Naive thymus-derived CD4-positive, alpha-beta T cell (primary cell): ENCODE data around the gene THAP7. TPM values are rescaled to one million over a fixed set of nuclear protein-coding genes. Genes with fewer than 3 reads are reported as not detected.

Experiments used
- ATAC-seq: fragments of 150-1000 bp; cut with Tn5 transposase; 2 replicates; pipeline ENCODE4 v1.10.0; 2021; ENCODE audit warnings: mild to moderate bottlenecking, moderate library complexity
- CTCF ChIA-PET: fragments of 350-600 bp; sonication (Branson Sonifier 250); formaldehyde crosslinking; loops from one replicate; lab custom pipeline; 2021; ENCODE audit warnings: antibody characterized with exemption; lab: Charles Lee
- POLR2A ChIA-PET: fragments of 350-600 bp; sonication (Branson Sonifier 250); formaldehyde crosslinking; loops from one replicate; lab custom pipeline; 2021; ENCODE audit warnings: antibody characterized with exemption, inconsistent platforms; lab: Charles Lee
- DNase-seq, 9 donors: peaks; one replicate each; pipeline versions ENCODE4 v3.0.0 to v3.0.0-alpha.2; 2020 to 2022; ENCODE audit warnings: mixed read lengths in 1 of 9
- H3K27ac ChIP-seq: one replicate; pipeline ENCODE4 v1.7.0; 2013; ENCODE audit warnings: mild to moderate bottlenecking, low read depth, low read length, moderate library complexity
- H3K27me3 ChIP-seq, 2 donors: one replicate each; pipeline ENCODE4 v1.7.0; 2013; ENCODE audit warnings: low read length in 2 of 2, mild to moderate bottlenecking in 2 of 2, moderate library complexity in 2 of 2; ENCODE audit not compliant: control insufficient read depth in 2 of 2, insufficient read depth in 2 of 2
- H3K36me3 ChIP-seq, 3 experiments: 1 replicate in 2 of 3; 2 replicates in 1 of 3; pipeline ENCODE4 v1.7.0; 2013; ENCODE audit warnings: low read length in 3 of 3, mild to moderate bottlenecking in 3 of 3, moderate library complexity in 1 of 3; ENCODE audit not compliant: insufficient read depth in 3 of 3, control insufficient read depth in 2 of 3
- H3K4me1 ChIP-seq, 2 donors: one replicate each; pipeline ENCODE4 v1.7.0; 2013; ENCODE audit warnings: low read length in 2 of 2, mild to moderate bottlenecking in 2 of 2, moderate library complexity in 1 of 2; ENCODE audit not compliant: control insufficient read depth in 2 of 2, insufficient read depth in 2 of 2
- H3K4me3 ChIP-seq: 2 replicates; pipeline ENCODE4 v1.7.0; 2013; ENCODE audit warnings: mild to moderate bottlenecking, low read length
- H3K9me3 ChIP-seq, 3 experiments: 1 replicate in 2 of 3; 2 replicates in 1 of 3; pipeline ENCODE4 v1.7.0; 2013; ENCODE audit warnings: low read length in 3 of 3; ENCODE audit not compliant: control insufficient read depth in 2 of 3
- H3K27ac Mint-ChIP-seq, 9 donors: one replicate each; pipeline ENCODE4 v1.8.0; 2020 to 2022; ENCODE audit warnings: mixed read lengths in 9 of 9, mild to moderate bottlenecking in 8 of 9, moderate library complexity in 5 of 9, inconsistent platforms in 2 of 9
- H3K27me3 Mint-ChIP-seq, 5 donors: one replicate each; pipeline ENCODE4 v1.8.0; 2021 to 2022; ENCODE audit warnings: mixed read lengths in 5 of 5, mild to moderate bottlenecking in 1 of 5
- H3K36me3 Mint-ChIP-seq, 5 donors: one replicate each; pipeline ENCODE4 v1.8.0; 2020 to 2022; ENCODE audit warnings: mixed read lengths in 5 of 5, mild to moderate bottlenecking in 3 of 5, inconsistent platforms in 1 of 5
- H3K4me1 Mint-ChIP-seq, 7 donors: one replicate each; pipeline ENCODE4 v1.8.0; 2020 to 2022; ENCODE audit warnings: mixed read lengths in 7 of 7, mild to moderate bottlenecking in 3 of 7, inconsistent platforms in 1 of 7
- H3K4me3 Mint-ChIP-seq, 10 donors: one replicate each; pipeline ENCODE4 v1.8.0; 2020 to 2022; ENCODE audit warnings: mild to moderate bottlenecking in 10 of 10, mixed read lengths in 10 of 10, moderate library complexity in 6 of 10, inconsistent platforms in 2 of 10
- H3K9me3 Mint-ChIP-seq, 11 donors: one replicate each; pipeline ENCODE4 v1.8.0; 2020 to 2022; ENCODE audit warnings: mixed read lengths in 11 of 11, mild to moderate bottlenecking in 4 of 11, inconsistent platforms in 1 of 11, moderate library complexity in 1 of 11
- intact Hi-C, 2 donors: fragments of 100-400 bp; cut with micrococcal nuclease; formaldehyde crosslinking; loops; one replicate each; pipeline ENCODE4 v1.15.1; 2023
- polyA plus RNA-seq, 2 donors: library from polyadenylated mRNA; unstranded; fragments of 300-500 nt; fragmentation: Illumina TruSeq; gene quantifications; one replicate each; pipeline ENCODE4 v1.2.3, GENCODE V29; 2021
- total RNA-seq, 6 experiments: library from RNA in 5 of 6; stranded (reverse) in 5 of 6; gene quantifications; 1 replicate in 5 of 6; 2 replicates in 1 of 6; pipeline ENCODE4 v1.2.3 and lab custom pipeline; 2021 to 2026

The THAP7 gene
- total and polyA plus RNA-seq, 7 experiments from 2014 or later: 25.8 to 73.3 (median 64.7) TPM

GRCh38 chr22:21020802-21021429 is 19.0 kb upstream of the THAP7 start:
- peaks cover 11 to 18% (median 16%) of the 10 kb centered on the region in 7 donors for H3K4me1 Mint-ChIP-seq
- no peak overlapping the region for H3K4me3 Mint-ChIP-seq
- H3K4me1 ChIP-seq: peaks cover 10 to 11% of the 10 kb centered on the region in 2 donors
- ATAC-seq (peak; percentile 58), DNase-seq (no peak)
- peak overlapping the region in 2 of 9 donors; percentile 23 to 34 for H3K27ac Mint-ChIP-seq
- H3K27ac ChIP-seq: no peak overlapping the region
- no peak overlapping the region for H3K4me3 ChIP-seq
- intact Hi-C loops: no loop called here
- H3K9me3 Mint-ChIP-seq: peaks cover 0 to 2% (median 0%) of the 10 kb centered on the region in 11 donors
- ChIA-PET POLR2A (no interaction called here), CTCF (interaction anchor here (0.6 to 1.1 kb wide), 2 partner anchors 19 to 240 kb away, joined by 3 read pairs; partner anchors contain the start of gene THAP7)
- H3K36me3 Mint-ChIP-seq: no peaks in the 10 kb centered on the region
- no peaks in the 10 kb centered on the region for H3K9me3 ChIP-seq
- no peaks in the 10 kb centered on the region for H3K36me3 ChIP-seq
- peaks cover 0 to 4% (median 0%) of the 10 kb centered on the region in 5 donors for H3K27me3 Mint-ChIP-seq
- no peaks in the 10 kb centered on the region for H3K27me3 ChIP-seq

GRCh38 chr22:21018314-21018713 is 16.4 kb upstream of the THAP7 start:
- Mint-ChIP-seq H3K27me3 (peaks cover 0 to 18% (median 0%) of the 10 kb centered on the region in 5 donors), H3K36me3 (no peaks in the 10 kb centered on the region), H3K9me3 (no peaks in the 10 kb centered on the region), H3K27ac (no peak overlapping the region), H3K4me1 (peaks cover 17 to 32% (median 26%) of the 10 kb centered on the region in 7 donors), H3K4me3 (no peak overlapping the region)
- H3K27ac ChIP-seq: no peak overlapping the region
- no peaks in the 10 kb centered on the region for H3K9me3 ChIP-seq
- no peak overlapping the region for H3K4me3 ChIP-seq
- ChIA-PET POLR2A (no interaction called here), CTCF (no interaction called here)
- H3K4me1 ChIP-seq: peaks cover 13 to 17% of the 10 kb centered on the region in 2 donors
- DNase-seq (no peak), ATAC-seq (no peak)
- intact Hi-C loops: no loop called here
- no peaks in the 10 kb centered on the region for H3K36me3 ChIP-seq
- no peaks in the 10 kb centered on the region for H3K27me3 ChIP-seq

- peaks cover 13 to 17% of the 10 kb centered on the region in 2 donors for H3K4me1 ChIP-seq
- H3K27ac ChIP-seq: no peak overlapping the region
- CTCF ChIA-PET: interaction anchor here (0.6 kb wide), 1 partner anchor 55 kb away, joined by 3 read pairs; no protein-coding TSS in a partner anchor
- DNase-seq: no peak
- H3K27ac Mint-ChIP-seq: peak overlapping the region in 4 of 9 donors; percentile 39 to 82 (median 63)
- intact Hi-C loops: no loop called here
- H3K27me3 ChIP-seq: no peaks in the 10 kb centered on the region
- H3K36me3 ChIP-seq: no peaks in the 10 kb centered on the region
- H3K4me1 Mint-ChIP-seq: peaks cover 17 to 36% (median 29%) of the 10 kb centered on the region in 7 donors
- POLR2A ChIA-PET: interaction anchor here (0.7 kb wide), 1 partner anchor 35 kb away, joined by 3 read pairs; the partner anchor contains the start of gene LZTR1
- H3K4me3 ChIP-seq: no peak overlapping the region
- H3K27me3 Mint-ChIP-seq: peaks cover 0 to 21% (median 0%) of the 10 kb centered on the region in 5 donors
- H3K9me3 Mint-ChIP-seq: no peaks in the 10 kb centered on the region
- ATAC-seq: no peak
- no peaks in the 10 kb centered on the region for H3K36me3 Mint-ChIP-seq
- peak overlapping the region in 7 of 10 donors; percentile 9 to 66 (median 44) for H3K4me3 Mint-ChIP-seq
- no peaks in the 10 kb centered on the region for H3K9me3 ChIP-seq
These were observed 14.9 kb upstream of the THAP7 start for GRCh38 chr22:21016644-21017420.

- Mint-ChIP-seq H3K27ac (peak overlapping the region in 2 of 9 donors; percentile 5 to 80), H3K4me3 (peak overlapping the region in 4 of 10 donors; percentile 21 to 88 (median 84)), H3K36me3 (no peaks in the 10 kb centered on the region), H3K27me3 (peaks cover 0 to 21% (median 0%) of the 10 kb centered on the region in 5 donors), H3K9me3 (no peaks in the 10 kb centered on the region), H3K4me1 (peaks cover 17 to 36% (median 29%) of the 10 kb centered on the region in 7 donors)
- Histone ChIP-seq H3K27ac (no peak overlapping the region), H3K4me3 (no peak overlapping the region), H3K9me3 (no peaks in the 10 kb centered on the region), H3K36me3 (no peaks in the 10 kb centered on the region), H3K4me1 (peaks cover 13 to 17% of the 10 kb centered on the region in 2 donors), H3K27me3 (no peaks in the 10 kb centered on the region)
- DNase-seq: no peak
- no peak for ATAC-seq
- POLR2A ChIA-PET: interaction anchor here (1.4 kb wide), 1 partner anchor 16 kb away, joined by 3 read pairs; no protein-coding TSS in a partner anchor
- CTCF ChIA-PET: interaction anchor here (0.7 kb wide), 1 partner anchor 150 kb away, joined by 3 read pairs; no protein-coding TSS in a partner anchor
- intact Hi-C loops: no loop called here
These were observed 13.6 kb upstream of the THAP7 start for GRCh38 chr22:21015466-21016006.

- ATAC-seq: peak; percentile 24
- no peaks in the 10 kb centered on the region for H3K36me3 ChIP-seq
- peaks cover 13 to 17% of the 10 kb centered on the region in 2 donors for H3K4me1 ChIP-seq
- peak within 1 kb of the TSS; percentile 82 to 89 (median 85) for H3K4me3 Mint-ChIP-seq
- CTCF ChIA-PET: interaction anchor here (0.7 kb wide), 1 partner anchor 149 kb away, joined by 3 read pairs; no protein-coding TSS in a partner anchor
- H3K27ac Mint-ChIP-seq: peak within 1 kb of the TSS; percentile 73 to 96 (median 89)
- peak within 1 kb of the TSS; percentile 68 for H3K4me3 ChIP-seq
- intact Hi-C loops: loop anchor here (1.0 kb wide), 2 partner anchors 13 to 98 kb away; partner anchors contain the start of genes THAP7 (in 2 of the 2) and CRKL (in 1 of the 2)
- H3K27me3 ChIP-seq: no peaks in the 10 kb centered on the region
- no peaks in the 10 kb centered on the region for H3K36me3 Mint-ChIP-seq
- peaks cover 0 to 21% (median 0%) of the 10 kb centered on the region in 5 donors for H3K27me3 Mint-ChIP-seq
- H3K27ac ChIP-seq: peak within 1 kb of the TSS; percentile 59
- H3K4me1 Mint-ChIP-seq: peaks cover 17 to 36% (median 29%) of the 10 kb centered on the region in 7 donors
- DNase-seq: peak in 1 of 9 donors; percentile 7
- POLR2A ChIA-PET: interaction anchor here (1.2 to 1.4 kb wide), 2 partner anchors 15 to 42 kb away, joined by 3 read pairs; no protein-coding TSS in a partner anchor
- H3K9me3 Mint-ChIP-seq: no peaks in the 10 kb centered on the region
- H3K9me3 ChIP-seq: no peaks in the 10 kb centered on the region
These were observed 13.0 kb upstream of the THAP7 start, which contains the start of gene P2RX6 for GRCh38 chr22:21014726-21015465. Gene P2RX6 (plus strand): TSS chr22:21015165. CDS start chr22:21015175, 10 bp downstream.
